Measurements from ENCODE around the gene SORD. TPM values are rescaled to one million over a fixed set of nuclear protein-coding genes. Genes with fewer than 3 reads are reported as not detected.

Gene SORD
- total RNA-seq, 1 experiment from 2014 or later = 27.7 TPM

- ChIA-PET CTCF (interaction anchor here (6.2 kb wide), 1 partner anchor 11 kb away, joined by 43 read pairs; no protein-coding TSS in a partner anchor), POLR2A (no interaction called here)
- no TSS peak for BruUV-seq (replicated peaks)
- intact Hi-C loops (cut with micrococcal nuclease) = no loop called here
- Mint-ChIP-seq H3K4me1 (ENCODE audit: insufficient read depth, unreplicated experiment) (no peaks in the 10 kb centered on the region), H3K27ac (ENCODE audit: low read depth, unreplicated experiment) (no peak overlapping the region), H3K9me3 (ENCODE audit: unreplicated experiment) (no peaks in the 10 kb centered on the region), H3K27me3 (ENCODE audit: insufficient read depth, unreplicated experiment) (peaks cover 15% of the 10 kb centered on the region), H3K4me3 (ENCODE audit: unreplicated experiment) (no peak overlapping the region), H3K36me3 (ENCODE audit: insufficient read depth, unreplicated experiment) (no peaks in the 10 kb centered on the region)
- TF ChIP-seq, protein P1, sequence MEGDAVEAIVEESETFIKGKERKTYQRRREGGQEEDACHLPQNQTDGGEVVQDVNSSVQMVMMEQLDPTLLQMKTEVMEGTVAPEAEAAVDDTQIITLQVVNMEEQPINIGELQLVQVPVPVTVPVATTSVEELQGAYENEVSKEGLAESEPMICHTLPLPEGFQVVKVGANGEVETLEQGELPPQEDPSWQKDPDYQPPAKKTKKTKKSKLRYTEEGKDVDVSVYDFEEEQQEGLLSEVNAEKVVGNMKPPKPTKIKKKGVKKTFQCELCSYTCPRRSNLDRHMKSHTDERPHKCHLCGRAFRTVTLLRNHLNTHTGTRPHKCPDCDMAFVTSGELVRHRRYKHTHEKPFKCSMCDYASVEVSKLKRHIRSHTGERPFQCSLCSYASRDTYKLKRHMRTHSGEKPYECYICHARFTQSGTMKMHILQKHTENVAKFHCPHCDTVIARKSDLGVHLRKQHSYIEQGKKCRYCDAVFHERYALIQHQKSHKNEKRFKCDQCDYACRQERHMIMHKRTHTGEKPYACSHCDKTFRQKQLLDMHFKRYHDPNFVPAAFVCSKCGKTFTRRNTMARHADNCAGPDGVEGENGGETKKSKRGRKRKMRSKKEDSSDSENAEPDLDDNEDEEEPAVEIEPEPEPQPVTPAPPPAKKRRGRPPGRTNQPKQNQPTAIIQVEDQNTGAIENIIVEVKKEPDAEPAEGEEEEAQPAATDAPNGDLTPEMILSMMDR (IDR thresholded peaks at IDR 0.05; ENCODE audit: unreplicated experiment) = no peak
- DNase-seq (ENCODE audit: unreplicated experiment) = no peak
These were observed 85.1 kb downstream of the SORD start for GRCh38 chr15:45107941-45108630.

DNA sequence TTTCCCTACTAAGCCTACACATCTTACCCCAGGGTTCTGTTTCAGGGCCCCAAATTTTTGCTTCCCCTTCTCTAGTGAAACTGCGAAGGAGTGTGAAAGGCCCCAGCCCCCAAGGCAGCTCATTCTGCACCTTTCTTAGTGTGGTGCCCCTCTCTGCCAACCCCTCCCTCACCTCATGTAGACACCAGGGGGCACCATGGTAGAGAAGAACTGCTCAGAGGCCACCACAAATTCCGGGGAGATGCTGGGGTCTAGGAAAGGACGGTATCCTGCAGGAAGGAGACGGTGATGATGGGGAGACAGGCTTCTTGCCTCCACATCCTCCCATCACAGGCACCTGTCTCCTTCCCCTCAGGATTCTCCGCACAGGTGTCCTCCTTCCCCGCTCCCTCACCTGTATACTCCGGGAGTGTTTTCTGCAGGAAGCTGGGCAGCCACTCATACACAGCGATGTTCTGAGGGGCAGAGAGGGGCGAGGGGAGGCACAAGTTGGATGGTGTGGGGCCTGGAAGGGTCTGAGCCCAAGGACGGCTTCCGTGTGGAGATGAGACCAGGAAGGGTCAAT lies 87.3 kb downstream of the SORD start:
- BruUV-seq (replicated peaks) = no TSS peak
- peaks cover 6% of the 10 kb centered on the region for H3K4me1 Mint-ChIP-seq (ENCODE audit: insufficient read depth, unreplicated experiment)
- no peak overlapping the region for H3K27ac Mint-ChIP-seq (ENCODE audit: low read depth, unreplicated experiment)
- H3K27me3 Mint-ChIP-seq (ENCODE audit: insufficient read depth, unreplicated experiment) = peaks cover 38% of the 10 kb centered on the region
- ChIA-PET POLR2A (no interaction called here), CTCF (interaction anchor here (6.2 kb wide), 1 partner anchor 9 kb away, joined by 43 read pairs; no protein-coding TSS in a partner anchor)
- TF ChIP-seq, protein P1 (IDR thresholded peaks at IDR 0.05; ENCODE audit: unreplicated experiment) = no peak
- H3K9me3 Mint-ChIP-seq (ENCODE audit: unreplicated experiment) = no peaks in the 10 kb centered on the region
- H3K36me3 Mint-ChIP-seq (ENCODE audit: insufficient read depth, unreplicated experiment) = no peaks in the 10 kb centered on the region
- DNase-seq (ENCODE audit: unreplicated experiment) = no peak
- intact Hi-C loops (cut with micrococcal nuclease) = no loop called here
- H3K4me3 Mint-ChIP-seq (ENCODE audit: unreplicated experiment) = no peak overlapping the region

GRCh38 chr15:45111390-45112142 lies 88.6 kb downstream of the SORD start:
- no peaks in the 10 kb centered on the region for H3K36me3 Mint-ChIP-seq (ENCODE audit: insufficient read depth, unreplicated experiment)
- POLR2A ChIA-PET = no interaction called here
- H3K9me3 Mint-ChIP-seq (ENCODE audit: unreplicated experiment) = no peaks in the 10 kb centered on the region
- TF ChIP-seq, protein P1 (IDR thresholded peaks at IDR 0.05; ENCODE audit: unreplicated experiment) = no peak
- H3K27ac Mint-ChIP-seq (ENCODE audit: low read depth, unreplicated experiment) = no peak overlapping the region
- BruUV-seq (replicated peaks) = no TSS peak
- peaks cover 43% of the 10 kb centered on the region for H3K27me3 Mint-ChIP-seq (ENCODE audit: insufficient read depth, unreplicated experiment)
- H3K4me1 Mint-ChIP-seq (ENCODE audit: insufficient read depth, unreplicated experiment) = peaks cover 6% of the 10 kb centered on the region
- DNase-seq (ENCODE audit: unreplicated experiment) = no peak
- intact Hi-C loops (cut with micrococcal nuclease) = no loop called here
- no peak overlapping the region for H3K4me3 Mint-ChIP-seq (ENCODE audit: unreplicated experiment)
- CTCF ChIA-PET = no interaction called here

DNA sequence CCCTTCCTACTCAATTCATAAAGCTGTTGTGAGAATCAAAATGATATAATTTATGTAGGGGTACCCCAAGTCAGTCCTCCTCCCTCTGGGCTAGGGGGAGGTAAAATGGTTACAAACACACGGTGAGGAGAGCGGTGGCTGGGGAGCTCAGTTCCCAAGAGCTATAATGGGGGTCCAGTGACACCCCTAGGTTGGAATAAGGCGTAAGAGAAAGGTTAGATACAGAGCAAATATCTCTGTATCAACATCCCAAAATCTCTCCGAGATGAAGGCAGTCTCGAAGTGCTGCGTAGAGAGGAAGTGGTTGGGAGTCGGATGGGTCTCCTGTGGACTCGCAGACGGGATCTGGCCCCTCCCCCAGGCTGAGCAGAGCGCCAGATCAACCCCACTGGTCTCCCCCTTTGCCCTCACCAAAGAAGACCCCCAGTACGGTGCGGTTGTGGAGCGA lies 89.2 kb downstream of the SORD start:
- BruUV-seq (replicated peaks) = no TSS peak
- Mint-ChIP-seq H3K9me3 (ENCODE audit: unreplicated experiment) (no peaks in the 10 kb centered on the region), H3K27ac (ENCODE audit: low read depth, unreplicated experiment) (no peak overlapping the region), H3K36me3 (ENCODE audit: insufficient read depth, unreplicated experiment) (no peaks in the 10 kb centered on the region), H3K27me3 (ENCODE audit: insufficient read depth, unreplicated experiment) (peaks cover 43% of the 10 kb centered on the region), H3K4me3 (ENCODE audit: unreplicated experiment) (no peak overlapping the region), H3K4me1 (ENCODE audit: insufficient read depth, unreplicated experiment) (peaks cover 6% of the 10 kb centered on the region)
- ChIA-PET POLR2A (no interaction called here), CTCF (no interaction called here)
- TF ChIP-seq, protein P1 (IDR thresholded peaks at IDR 0.05; ENCODE audit: unreplicated experiment) = no peak
- no peak for DNase-seq (ENCODE audit: unreplicated experiment)
- intact Hi-C loops (cut with micrococcal nuclease) = no loop called here

All from MCF 10A (cell line).